Esophagus muscularis mucosa (tissue), 4 donors: ENCODE measurements around the gene DCTN5. TPM values are rescaled to one million over a fixed set of nuclear protein-coding genes. Genes with fewer than 3 reads are reported as not detected.
A peak's percentile ranks its signal among the peaks of the same experiment; 100 is the strongest.

ENCODE experiments used
- DNase-seq: peaks from one replicate; pipeline ENCODE4 v3.0.0-alpha.2; 2017; ENCODE audit errors: extremely low spot score
- H3K27ac ChIP-seq, 4 donors: fragments of 200-600 bp; sonication (generic); replicated peaks in 1 of 4; 1 replicate in 3 of 4; 2 replicates in 1 of 4; pipeline ENCODE4 v1.5.1; 2016 to 2019; ENCODE audit warnings: mild to moderate bottlenecking in 1 of 4
- H3K27me3 ChIP-seq, 4 donors: fragments of 200-600 bp; sonication (generic); one replicate each; pipeline versions ENCODE4 v1.5.1 to v1.6.0; 2016 to 2019
- H3K36me3 ChIP-seq, 4 donors: fragments of 200-600 bp; sonication (generic); one replicate each; pipeline ENCODE4 v1.5.1; 2016 to 2019
- H3K4me1 ChIP-seq, 4 donors: fragments of 200-600 bp; sonication (generic); one replicate each; pipeline ENCODE4 v1.5.1; 2016 to 2019
- H3K4me3 ChIP-seq, 4 donors: fragments of 200-600 bp; sonication (generic); 1 replicate in 2 of 4; 2 replicates in 2 of 4; pipeline ENCODE4 v1.5.1; 2016 to 2019; ENCODE audit warnings: mild to moderate bottlenecking in 4 of 4, moderate library complexity in 1 of 4
- H3K9me3 ChIP-seq, 4 donors: fragments of 200-600 bp; sonication (generic); 1 replicate in 3 of 4; 2 replicates in 1 of 4; pipeline ENCODE4 v1.5.1; 2016 to 2019
- EP300 ChIP-seq: sonication (generic); formaldehyde crosslinking; IDR thresholded peaks from one replicate; pipeline ENCODE4 v1.6.1; 2017; ENCODE audit warnings: antibody characterized with exemption
- POLR2A ChIP-seq: fragments of 450-650 bp; IDR thresholded peaks from one replicate; pipeline ENCODE4 v1.6.1; 2017; ENCODE audit warnings: antibody characterized with exemption, moderate library complexity, mild to moderate bottlenecking, low read depth
- POLR2AphosphoS5 ChIP-seq, 2 donors: sonication (generic); formaldehyde crosslinking; IDR thresholded peaks; one replicate each; pipeline ENCODE4 v1.6.1; 2017; ENCODE audit warnings: antibody characterized with exemption in 2 of 2
- WGBS: methylation state at CpG from one replicate; pipeline ENCODE4 v1.1.5; 2018; 5-methylcytosine and 5-hydroxymethylcytosine counted together
- intact Hi-C: fragments of 100-400 bp; cut with DNase I; formaldehyde crosslinking; loops from one replicate; pipeline ENCODE4 v1.15.1; 2023
- total RNA-seq, 4 donors: library from RNA; depleted of rRNA; stranded (reverse); fragments of >200 nt; gene quantifications; one replicate each; pipeline versions ENCODE4 v1.1.0 to v1.2.1, GENCODE V29; 2016
- TF ChIP-seq, protein P1 (sequence below), 3 experiments: fragments of 200-600 bp in 2 of 3; fragments of 450-650 bp in 1 of 3; sonication (generic) in 2 of 3; IDR thresholded peaks; one replicate each; pipeline ENCODE4 v1.5.1; 2017 to 2019; ENCODE audit warnings: antibody characterized with exemption in 3 of 3, mild to moderate bottlenecking in 2 of 3, moderate library complexity in 1 of 3

DCTN5 gene
- total RNA-seq, 4 donors from 2014 or later = 31.1 to 50.7 (median 37.0) TPM

DNA sequence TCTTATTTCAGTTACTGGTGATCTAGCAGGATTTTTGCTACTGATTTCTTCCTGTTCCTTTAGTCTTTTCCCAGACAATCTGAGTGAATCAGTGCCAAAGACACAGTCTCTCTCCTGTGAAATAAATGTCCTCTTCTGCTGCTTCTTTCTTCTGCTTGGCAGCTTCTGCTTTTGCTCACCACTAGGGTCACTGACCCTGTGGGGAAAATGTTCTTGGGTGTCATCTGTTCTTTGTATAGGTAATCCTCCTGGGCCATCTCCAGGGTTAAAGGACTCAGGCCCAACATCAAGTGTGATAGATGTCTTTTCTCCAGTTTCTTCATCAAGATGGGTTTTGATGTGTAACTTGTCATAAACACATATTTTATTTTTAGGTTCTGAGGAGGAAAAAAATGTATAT, 5.3 kb upstream of the DCTN5 start:
- TF ChIP-seq, protein P1, sequence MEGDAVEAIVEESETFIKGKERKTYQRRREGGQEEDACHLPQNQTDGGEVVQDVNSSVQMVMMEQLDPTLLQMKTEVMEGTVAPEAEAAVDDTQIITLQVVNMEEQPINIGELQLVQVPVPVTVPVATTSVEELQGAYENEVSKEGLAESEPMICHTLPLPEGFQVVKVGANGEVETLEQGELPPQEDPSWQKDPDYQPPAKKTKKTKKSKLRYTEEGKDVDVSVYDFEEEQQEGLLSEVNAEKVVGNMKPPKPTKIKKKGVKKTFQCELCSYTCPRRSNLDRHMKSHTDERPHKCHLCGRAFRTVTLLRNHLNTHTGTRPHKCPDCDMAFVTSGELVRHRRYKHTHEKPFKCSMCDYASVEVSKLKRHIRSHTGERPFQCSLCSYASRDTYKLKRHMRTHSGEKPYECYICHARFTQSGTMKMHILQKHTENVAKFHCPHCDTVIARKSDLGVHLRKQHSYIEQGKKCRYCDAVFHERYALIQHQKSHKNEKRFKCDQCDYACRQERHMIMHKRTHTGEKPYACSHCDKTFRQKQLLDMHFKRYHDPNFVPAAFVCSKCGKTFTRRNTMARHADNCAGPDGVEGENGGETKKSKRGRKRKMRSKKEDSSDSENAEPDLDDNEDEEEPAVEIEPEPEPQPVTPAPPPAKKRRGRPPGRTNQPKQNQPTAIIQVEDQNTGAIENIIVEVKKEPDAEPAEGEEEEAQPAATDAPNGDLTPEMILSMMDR (IDR thresholded peaks at IDR 0.05) = no peak
- TF ChIP-seq POLR2A = no peak
- TF ChIP-seq POLR2AphosphoS5 (IDR thresholded peaks at IDR 0.05) = no peak
- no peak for TF ChIP-seq EP300
- Histone ChIP-seq H3K27ac (no peak overlapping the region), H3K4me3 (no peak overlapping the region), H3K27me3 (no peaks in the 10 kb centered on the region), H3K36me3 (peaks cover 10 to 63% (median 43%) of the 10 kb centered on the region in 4 donors), H3K9me3 (no peaks in the 10 kb centered on the region), H3K4me1 (peaks cover 9 to 20% (median 15%) of the 10 kb centered on the region in 4 donors)
- DNase-seq = no peak
- intact Hi-C loops = no loop called here

DNA sequence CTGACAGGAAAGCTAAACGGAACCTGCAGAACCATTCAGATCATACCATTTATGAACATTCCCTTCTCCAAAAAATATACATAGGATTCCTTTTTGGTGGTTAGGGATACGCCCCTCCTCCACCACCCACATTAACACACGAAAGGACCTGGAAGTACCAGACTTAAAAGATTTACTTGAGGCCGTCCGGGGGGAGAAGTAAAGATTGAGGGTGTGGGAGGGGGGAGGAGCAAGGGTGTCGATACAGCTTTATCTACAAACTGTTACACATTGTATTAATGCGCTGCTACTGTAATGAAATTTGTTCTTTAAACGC, 693 bp upstream of the DCTN5 start:
- TF ChIP-seq EP300 (no peak), POLR2A (no peak), POLR2AphosphoS5 (IDR thresholded peaks at IDR 0.05) (no peak)
- TF ChIP-seq, protein P1 (IDR thresholded peaks at IDR 0.05) = no peak
- intact Hi-C loops = no loop called here
- DNase-seq = no peak
- H3K27ac ChIP-seq = peak overlapping the region; percentile 83 to 89 (median 83)
- H3K4me3 ChIP-seq = peak overlapping the region; percentile 75 to 96 (median 88)
- H3K4me1 ChIP-seq = peaks cover 17 to 41% (median 31%) of the 10 kb centered on the region in 4 donors
- no peaks in the 10 kb centered on the region for H3K27me3 ChIP-seq
- WGBS = 0% methylated on average over 8 of the region's 8 CpGs
- H3K9me3 ChIP-seq = no peaks in the 10 kb centered on the region
- H3K36me3 ChIP-seq = peaks cover 17 to 51% (median 36%) of the 10 kb centered on the region in 4 donors

DNA sequence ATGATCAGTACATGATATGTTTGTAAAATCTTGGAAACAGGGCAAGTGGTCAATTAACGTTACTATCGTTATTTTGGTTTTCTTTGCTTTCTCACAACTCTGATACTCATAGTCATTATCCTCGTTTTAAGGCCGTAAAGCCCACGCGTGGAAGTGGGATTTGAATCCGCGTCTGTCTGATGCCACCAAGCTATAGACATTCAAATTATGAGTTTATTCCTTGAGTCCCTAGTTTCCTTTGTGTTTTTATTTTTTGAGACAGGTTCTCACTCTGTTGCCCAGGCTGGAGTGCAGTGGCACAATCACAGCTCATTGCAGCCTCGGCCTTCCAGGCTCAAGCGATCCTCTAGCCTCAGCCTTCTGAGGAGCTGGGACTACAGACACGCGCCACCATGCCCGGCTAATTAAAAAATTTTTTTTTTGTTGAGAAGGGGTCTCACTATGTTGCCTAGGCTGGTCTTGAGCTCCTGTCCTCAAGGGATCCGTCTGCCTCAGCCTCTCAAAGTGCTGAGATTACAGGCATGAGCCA, 1.0 kb downstream of the DCTN5 start:
- peak overlapping the region in 1 of 4 donors; percentile 83 for H3K27ac ChIP-seq
- H3K27me3 ChIP-seq = no peaks in the 10 kb centered on the region
- peak overlapping the region; percentile 75 to 96 (median 88) for H3K4me3 ChIP-seq
- H3K9me3 ChIP-seq = no peaks in the 10 kb centered on the region
- WGBS = 75% methylated on average over 14 of the region's 14 CpGs
- TF ChIP-seq EP300 (no peak), POLR2AphosphoS5 (IDR thresholded peaks at IDR 0.05) (no peak), POLR2A (no peak)
- TF ChIP-seq, protein P1 (IDR thresholded peaks at IDR 0.05) = no peak
- intact Hi-C loops = loop anchor here (2.0 kb wide), 1 partner anchor 86 kb away; the partner anchor contains the start of genes EARS2 and UBFD1
- peaks cover 17 to 45% (median 33%) of the 10 kb centered on the region in 4 donors for H3K4me1 ChIP-seq
- DNase-seq = no peak
- peaks cover 22 to 47% (median 36%) of the 10 kb centered on the region in 4 donors for H3K36me3 ChIP-seq

DNA sequence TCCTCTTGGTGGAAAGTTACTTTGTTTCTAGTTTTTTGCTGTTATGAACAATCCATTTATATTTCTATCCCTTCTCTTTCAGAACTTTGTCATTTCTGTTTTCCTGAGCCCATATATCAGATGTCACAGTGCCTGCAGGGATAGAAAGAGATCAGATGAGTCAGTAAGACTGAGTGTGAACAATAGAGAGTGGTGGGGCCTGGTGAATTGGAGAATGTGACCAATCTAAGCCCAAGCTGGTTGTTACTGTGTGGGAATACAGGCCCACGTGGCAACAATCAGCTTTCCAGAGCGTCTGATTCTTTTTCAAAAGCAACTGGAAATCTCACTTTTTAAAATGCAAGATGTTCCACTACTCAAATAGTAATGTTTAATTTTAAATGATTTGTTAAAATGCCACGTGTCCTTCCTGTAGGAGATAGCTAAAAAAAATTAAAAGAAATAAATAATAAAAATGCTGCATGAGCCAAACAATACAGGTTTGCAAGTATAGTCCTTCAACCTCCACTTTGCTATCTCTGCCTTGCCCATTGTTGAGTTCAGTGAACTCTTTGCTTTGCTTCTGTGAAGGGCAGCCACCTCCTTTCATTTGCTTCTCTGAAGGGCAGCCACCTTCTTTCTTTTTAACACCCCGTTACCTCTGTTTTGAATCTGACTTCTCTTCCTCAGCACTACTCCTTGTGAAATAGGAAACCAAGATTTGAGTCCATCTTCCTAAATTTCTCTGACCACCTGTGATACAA, 9.6 kb downstream of the DCTN5 start:
- no peak overlapping the region for H3K4me3 ChIP-seq
- H3K4me1 ChIP-seq = peaks cover 0 to 2% (median under 1%) of the 10 kb centered on the region in 4 donors
- TF ChIP-seq POLR2A (no peak), EP300 (no peak), POLR2AphosphoS5 (IDR thresholded peaks at IDR 0.05) (no peak)
- TF ChIP-seq, protein P1 (IDR thresholded peaks at IDR 0.05) = no peak
- DNase-seq = no peak
- peaks cover 11 to 66% (median 25%) of the 10 kb centered on the region in 4 donors for H3K36me3 ChIP-seq
- no peaks in the 10 kb centered on the region for H3K9me3 ChIP-seq
- no peak overlapping the region for H3K27ac ChIP-seq
- WGBS = 86% methylated on average over 4 of the region's 4 CpGs
- H3K27me3 ChIP-seq = no peaks in the 10 kb centered on the region
- intact Hi-C loops = no loop called here
